ENCODE measurements around the gene SPIN2B.

GRCh38 chrX:57132046-57132445 is 10.7 kb upstream of the SPIN2B start:
- TF ChIP-seq CTCF (conservative IDR thresholded peaks at IDR 0.05; ENCODE audit: low read length) (no peak), EZH2phosphoT487 (IDR thresholded peaks at IDR 0.05; ENCODE audit: borderline replicate concordance, low read depth, low read length) (no peak)

Measured in OCI-LY7 (cell line).